ENCODE results near the gene POGK.

- no peak for TF ChIP-seq CTCF (IDR thresholded peaks at IDR 0.05; ENCODE audit: poor library complexity, severe bottlenecking)
- TF ChIP-seq MXI1 (conservative IDR thresholded peaks at IDR 0.05; ENCODE audit: poor library complexity, severe bottlenecking), result no peak
These were observed 60.5 kb downstream of the POGK start for GRCh38 chr1:166899769-166900168.
